AG09309 (cell line): Measurements from ENCODE around the gene ZNF546.

Source experiments
- DNase-seq: peaks from one replicate; pipeline ENCODE4 v3.0.0-alpha.2; 2010; ENCODE audit warnings: low read depth
- H3K4me3 ChIP-seq: 2 replicates; pipeline ENCODE4 v1.5.1; 2011; ENCODE audit warnings: mild to moderate bottlenecking, low read depth, low read length, moderate library complexity; ENCODE audit not compliant: control insufficient read depth
- CTCF ChIP-seq: IDR thresholded peaks from 2 replicates; pipeline ENCODE4 v1.5.1; 2011; ENCODE audit warnings: mild to moderate bottlenecking, low read depth, low read length, inconsistent platforms; ENCODE audit not compliant: insufficient read depth, control insufficient read depth; ENCODE audit errors: missing control alignments

ZNF546 gene

GRCh38 chr19:40070058-40070457 lies 73.2 kb downstream of the ZNF546 start:
- H3K4me3 ChIP-seq: no peak overlapping the region
- no peak for TF ChIP-seq CTCF
- no peak for DNase-seq
